HCT116 (cell line): ENCODE data around the gene EIF2B4. TPM values are rescaled to one million over a fixed set of nuclear protein-coding genes. Genes with fewer than 3 reads are reported as not detected.

Experiments used
- ATAC-seq: fragments of 200-7000 bp; cut with Tn5 transposase; 2 replicates; pipeline ENCODE4 v1.9.1; 2020; ENCODE audit warnings: mild to moderate bottlenecking, moderate library complexity
- BruUV-seq: library from RNA; stranded (reverse); fragments of 400-500 nt; replicated peaks from 2 replicates; lab custom pipeline; 2021; lab: Mats Ljungman, UMichigan
- CTCF ChIA-PET: fragments of 300-600 bp; sonication (Branson Sonifier 250); formaldehyde crosslinking; loops from one replicate; lab custom pipeline; 2021; ENCODE audit warnings: antibody characterized with exemption; lab: Charles Lee
- POLR2A ChIA-PET: fragments of 300-600, 350-600 bp; sonication (Branson Sonifier 250); formaldehyde crosslinking; loops from one replicate; lab custom pipeline; 2021; ENCODE audit warnings: antibody characterized with exemption; lab: Charles Lee
- RAD21 ChIA-PET, 2 experiments: fragments of 300-600 bp; sonication (Branson Sonifier 250); formaldehyde crosslinking; loops; one replicate each; lab custom pipeline; 2023; ENCODE audit warnings: low total read pairs in 2 of 2; ENCODE audit not compliant: uncharacterized antibody in 2 of 2, unreplicated experiment in 2 of 2, low non-redundant PET in 1 of 2; lab: Charles Lee
- DNase-seq: peaks from one replicate; pipeline ENCODE4 v3.0.0-alpha.2; 2010; ENCODE audit warnings: low read depth, low spot score
- H2AFZ ChIP-seq: fragments of 200-600 bp; shearing (Covaris generic), sonication (generic); 2 replicates; pipeline ENCODE4 v1.6.1; 2017; ENCODE audit warnings: low read depth, mixed run types, mixed read lengths, antibody characterized with exemption, low read length; ENCODE audit not compliant: poor library complexity, severe bottlenecking
- H3K27ac ChIP-seq: 2 replicates; pipeline ENCODE4 v1.5.1; 2012; ENCODE audit warnings: low read depth, low read length
- H3K27me3 ChIP-seq: fragments of 200-600 bp; sonication (generic); 2 replicates; pipeline ENCODE4 v1.6.1; 2016; ENCODE audit warnings: mixed run types, low read length, mixed read lengths; ENCODE audit not compliant: insufficient read depth
- H3K36me3 ChIP-seq, 2 experiments: fragments of 200-500 bp in 1 of 2; fragments of 200-600 bp in 1 of 2; sonication (Bioruptor generic) in 1 of 2; sonication (generic) in 1 of 2; 2 replicates each; pipeline versions ENCODE4 v1.5.1 to v1.6.1; 2014 to 2016; ENCODE audit warnings: low read length in 2 of 2, inconsistent platforms in 1 of 2, mixed read lengths in 1 of 2, mixed run types in 1 of 2; ENCODE audit not compliant: insufficient read depth in 2 of 2, control insufficient read depth in 1 of 2
- H3K4me1 ChIP-seq, 2 experiments: fragments of 200-600 bp in 1 of 2; sonication (generic) in 1 of 2; 2 replicates each; pipeline versions ENCODE4 v1.5.1 to v1.6.1; 2012 to 2017; ENCODE audit warnings: low read length in 2 of 2, inconsistent platforms in 1 of 2, mild to moderate bottlenecking in 1 of 2, mixed read lengths in 1 of 2, mixed run types in 1 of 2, moderate library complexity in 1 of 2; ENCODE audit not compliant: insufficient read depth in 2 of 2, control insufficient read depth in 1 of 2
- H3K4me2 ChIP-seq: fragments of 200-600 bp; sonication (generic); 2 replicates; pipeline ENCODE4 v1.6.1; 2017; ENCODE audit warnings: mixed run types, low read length, mixed read lengths
- H3K4me3 ChIP-seq, 2 experiments: fragments of 200-600 bp in 1 of 2; sonication (generic) in 1 of 2; replicated peaks in 1 of 2; 2 replicates each; pipeline ENCODE4 v1.5.1; 2011 to 2016; ENCODE audit warnings: low read length in 2 of 2, control low read depth in 1 of 2, low read depth in 1 of 2, mild to moderate bottlenecking in 1 of 2, mixed read lengths in 1 of 2, mixed run types in 1 of 2
- H3K79me2 ChIP-seq: fragments of 200-600 bp; sonication (generic); 2 replicates; pipeline ENCODE4 v1.6.1; 2017; ENCODE audit warnings: mild to moderate bottlenecking, mixed run types, low read length, moderate library complexity, mixed read lengths; ENCODE audit not compliant: insufficient read depth
- H3K9ac ChIP-seq: fragments of 200-600 bp; sonication (generic); 2 replicates; pipeline ENCODE4 v1.6.1; 2016; ENCODE audit warnings: low read length, mixed read lengths
- H3K9me2 ChIP-seq: fragments of 200-600 bp; sonication (generic), shearing (Covaris generic); 2 replicates; pipeline ENCODE4 v1.6.1; 2017; ENCODE audit warnings: mixed run types, mild to moderate bottlenecking, moderate library complexity; ENCODE audit not compliant: insufficient read depth
- H3K9me3 ChIP-seq, 2 experiments: fragments of 200-500 bp in 1 of 2; fragments of 200-600 bp in 1 of 2; sonication (Bioruptor generic) in 1 of 2; sonication (generic) in 1 of 2; 2 replicates each; pipeline ENCODE4 v1.6.1; 2014 to 2017; ENCODE audit warnings: low read length in 2 of 2, mixed read lengths in 2 of 2, inconsistent platforms in 1 of 2, low read depth in 1 of 2, mild to moderate bottlenecking in 1 of 2, mixed run types in 1 of 2, moderate library complexity in 1 of 2; ENCODE audit not compliant: control insufficient read depth in 1 of 2, insufficient read depth in 1 of 2
- H4K20me1 ChIP-seq: fragments of 200-600 bp; sonication (generic), shearing (Covaris generic); 2 replicates; pipeline ENCODE4 v1.6.1; 2017; ENCODE audit warnings: mixed run types, mild to moderate bottlenecking, moderate library complexity; ENCODE audit not compliant: insufficient read depth
- ATF3 ChIP-seq: IDR thresholded peaks from 2 replicates; pipeline ENCODE4 v1.6.1; 2012
- EGR1 ChIP-seq: IDR thresholded peaks from 2 replicates; pipeline ENCODE4 v1.6.1; 2012; ENCODE audit warnings: low read depth
- FOSL1 ChIP-seq: IDR thresholded peaks from 2 replicates; pipeline ENCODE4 v1.6.1; 2012; ENCODE audit warnings: low read depth
- JUND ChIP-seq: IDR thresholded peaks from 2 replicates; pipeline ENCODE4 v1.6.1; 2012
- POLR2A ChIP-seq: IDR thresholded peaks from 2 replicates; pipeline ENCODE4 v1.7.0; 2011; ENCODE audit warnings: borderline replicate concordance; ENCODE audit not compliant: insufficient read depth, insufficient read length; ENCODE audit errors: extremely low read depth
- POLR2AphosphoS5 ChIP-seq: IDR thresholded peaks from 2 replicates; pipeline ENCODE4 v1.6.1; 2011; ENCODE audit warnings: mild to moderate bottlenecking, low read depth, low read length, moderate library complexity
- RAD21 ChIP-seq: IDR thresholded peaks from 2 replicates; pipeline ENCODE4 v1.6.1; 2012; ENCODE audit warnings: low read depth, mild to moderate bottlenecking
- REST ChIP-seq: IDR thresholded peaks from 2 replicates; pipeline ENCODE4 v1.6.1; 2012; ENCODE audit warnings: low read depth
- SIN3A ChIP-seq: IDR thresholded peaks from 2 replicates; pipeline ENCODE4 v1.6.1; 2012; ENCODE audit warnings: low read depth
- SP1 ChIP-seq: IDR thresholded peaks from 2 replicates; pipeline ENCODE4 v1.6.1; 2012; ENCODE audit warnings: low read depth
- SRF ChIP-seq: IDR thresholded peaks from 2 replicates; pipeline ENCODE4 v1.6.1; 2012; ENCODE audit warnings: low read depth
- ZBTB33 ChIP-seq: IDR thresholded peaks from 2 replicates; pipeline ENCODE4 v1.6.1; 2011; ENCODE audit warnings: mild to moderate bottlenecking, low read length, moderate library complexity; ENCODE audit not compliant: insufficient replicate concordance; ENCODE audit errors: extremely low read depth
- ZFX ChIP-seq: fragments of 450-650 bp; IDR thresholded peaks from 2 replicates; pipeline ENCODE4 v1.6.1; 2017
- intact Hi-C: fragments of 100-400 bp; cut with micrococcal nuclease; formaldehyde crosslinking; loops from 2 replicates; pipeline ENCODE4 v1.10.0; 2022
- total RNA-seq: library from RNA; stranded (reverse); gene quantifications from one replicate; pipeline ENCODE4 v1.2.1, GENCODE V29; 2021; ENCODE audit not compliant: unreplicated experiment

Gene EIF2B4
- total RNA-seq, 1 experiment from 2014 or later = 43.8 TPM

GRCh38 chr2:27356056-27356381, 14.1 kb downstream of the EIF2B4 start:
- peak; percentile 45 for ATAC-seq
- no peak for DNase-seq

GRCh38 chr2:27354597-27354927, 15.6 kb downstream of the EIF2B4 start:
- no peak for DNase-seq
- H3K9me3 ChIP-seq = no peaks in the 10 kb centered on the region
- H3K9me2 ChIP-seq = no peaks in the 10 kb centered on the region
- H4K20me1 ChIP-seq = no peaks in the 10 kb centered on the region
- no peak overlapping the region for H3K9ac ChIP-seq
- no peak overlapping the region for H3K27ac ChIP-seq
- no peak for TF ChIP-seq REST
- TF ChIP-seq POLR2AphosphoS5 = no peak
- no peak for TF ChIP-seq RAD21
- TF ChIP-seq SRF = no peak
- TF ChIP-seq EGR1 = no peak
- no peak for TF ChIP-seq ZBTB33
- no peak for TF ChIP-seq FOSL1
- no peak for TF ChIP-seq SIN3A
- TF ChIP-seq ATF3 = no peak
- no peak for TF ChIP-seq ZFX
- ChIA-PET RAD21 (no interaction called here), CTCF (no interaction called here), POLR2A (no interaction called here)
- intact Hi-C loops = no loop called here
- H3K4me3 ChIP-seq = no peak overlapping the region
- no peak overlapping the region for H3K4me2 ChIP-seq
- BruUV-seq = no TSS peak
- H2AFZ ChIP-seq = no peak overlapping the region
- H3K36me3 ChIP-seq = no peaks in the 10 kb centered on the region
- ATAC-seq = no peak
- H3K79me2 ChIP-seq = peaks cover 87% of the 10 kb centered on the region
- H3K4me1 ChIP-seq = peaks cover 12 to 28% of the 10 kb centered on the region in 2 experiments
- H3K27me3 ChIP-seq = no peaks in the 10 kb centered on the region

More at GRCh38 chr2:27356056-27356381, 14.1 kb downstream of the EIF2B4 start:
- H3K9ac ChIP-seq = peak overlapping the region; percentile 99
- peak overlapping the region; percentile 99 to 100 for H3K4me3 ChIP-seq
- H3K36me3 ChIP-seq = no peaks in the 10 kb centered on the region
- no peak overlapping the region for H2AFZ ChIP-seq
- H4K20me1 ChIP-seq = no peaks in the 10 kb centered on the region
- no peak; the same call in 1 of the 2 replicates for TF ChIP-seq SP1
- no peak for TF ChIP-seq POLR2A
- TF ChIP-seq JUND = no peak
- TF ChIP-seq RAD21 = no peak
- no peak for TF ChIP-seq SIN3A
- TF ChIP-seq POLR2AphosphoS5 = no peak
- ChIA-PET CTCF (interaction anchor here (1.8 kb wide), 1 partner anchor 13 kb away, joined by 7 read pairs; no protein-coding TSS in a partner anchor), POLR2A (interaction anchor here (1.3 to 2.5 kb wide), 2 partner anchors 11 to 14 kb away, joined by 3 to 14 read pairs; partner anchors contain the start of genes EIF2B4 and SNX17), RAD21 (no interaction called here)
- H3K4me2 ChIP-seq = peak overlapping the region; percentile 84
- H3K79me2 ChIP-seq = peaks cover 73% of the 10 kb centered on the region
- peak overlapping the region; percentile 98 for H3K27ac ChIP-seq
- no peaks in the 10 kb centered on the region for H3K9me3 ChIP-seq
- no peaks in the 10 kb centered on the region for H3K27me3 ChIP-seq
- BruUV-seq = TSS peak; percentile 64
- peaks cover 12 to 28% of the 10 kb centered on the region in 2 experiments for H3K4me1 ChIP-seq
- H3K9me2 ChIP-seq = no peaks in the 10 kb centered on the region
- intact Hi-C loops = loop anchor here (2.0 kb wide), 1 partner anchor 15 kb away; the partner anchor contains the start of genes EIF2B4 and SNX17
